ENCODE results near the gene CALHM4. TPM values are rescaled to one million over a fixed set of nuclear protein-coding genes. Genes with fewer than 3 reads are reported as not detected.

CALHM4 gene
- total RNA-seq, 4 donors from 2014 or later, result not detected

GRCh38 chr6:116518621-116519368, 34.8 kb upstream of the CALHM4 start:
- H3K27ac ChIP-seq, result no peak overlapping the region
- ATAC-seq, result no peak
- H3K9me3 ChIP-seq, result no peaks in the 10 kb centered on the region
- WGBS, 2 donors (ENCODE audit: low coverage in 1 of 2), result 84 to 92% methylated on average over 2 to 4 of the region's 4 CpGs
- H3K36me3 ChIP-seq, result peaks cover 0 to 7% of the 10 kb centered on the region in 2 donors
- H3K27me3 ChIP-seq, result no peaks in the 10 kb centered on the region
- peaks cover 0 to 4% (median 0%) of the 10 kb centered on the region in 3 donors for H3K4me1 ChIP-seq
- H3K4me3 ChIP-seq, result no peak overlapping the region
- TF ChIP-seq, protein P1, sequence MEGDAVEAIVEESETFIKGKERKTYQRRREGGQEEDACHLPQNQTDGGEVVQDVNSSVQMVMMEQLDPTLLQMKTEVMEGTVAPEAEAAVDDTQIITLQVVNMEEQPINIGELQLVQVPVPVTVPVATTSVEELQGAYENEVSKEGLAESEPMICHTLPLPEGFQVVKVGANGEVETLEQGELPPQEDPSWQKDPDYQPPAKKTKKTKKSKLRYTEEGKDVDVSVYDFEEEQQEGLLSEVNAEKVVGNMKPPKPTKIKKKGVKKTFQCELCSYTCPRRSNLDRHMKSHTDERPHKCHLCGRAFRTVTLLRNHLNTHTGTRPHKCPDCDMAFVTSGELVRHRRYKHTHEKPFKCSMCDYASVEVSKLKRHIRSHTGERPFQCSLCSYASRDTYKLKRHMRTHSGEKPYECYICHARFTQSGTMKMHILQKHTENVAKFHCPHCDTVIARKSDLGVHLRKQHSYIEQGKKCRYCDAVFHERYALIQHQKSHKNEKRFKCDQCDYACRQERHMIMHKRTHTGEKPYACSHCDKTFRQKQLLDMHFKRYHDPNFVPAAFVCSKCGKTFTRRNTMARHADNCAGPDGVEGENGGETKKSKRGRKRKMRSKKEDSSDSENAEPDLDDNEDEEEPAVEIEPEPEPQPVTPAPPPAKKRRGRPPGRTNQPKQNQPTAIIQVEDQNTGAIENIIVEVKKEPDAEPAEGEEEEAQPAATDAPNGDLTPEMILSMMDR (IDR thresholded peaks at IDR 0.05), result no peak
- TF ChIP-seq EP300 (IDR thresholded peaks at IDR 0.05) (no peak), POLR2AphosphoS5 (IDR thresholded peaks at IDR 0.05) (no peak), POLR2A (IDR thresholded peaks at IDR 0.05) (no peak)

DNA sequence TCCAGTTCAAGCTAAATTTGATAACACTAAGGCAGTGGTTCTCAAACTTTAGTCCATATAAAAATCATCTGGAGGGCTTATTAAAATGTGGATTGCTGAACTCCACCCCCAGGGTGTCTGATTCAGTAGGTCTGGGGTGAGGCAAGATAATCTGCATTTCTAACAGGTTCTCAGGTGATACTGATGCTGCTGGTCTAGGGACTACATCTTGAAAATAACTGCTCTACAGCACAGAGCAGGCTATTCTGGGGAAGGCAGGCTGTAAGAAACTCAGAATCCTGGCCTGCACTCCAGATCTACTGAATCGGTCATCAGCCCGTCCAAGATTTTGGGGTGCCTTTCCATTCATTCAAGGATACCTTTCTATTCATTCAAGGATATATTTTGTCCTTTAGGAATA, 30.7 kb upstream of the CALHM4 start:
- TF ChIP-seq POLR2A (IDR thresholded peaks at IDR 0.05) (no peak), POLR2AphosphoS5 (IDR thresholded peaks at IDR 0.05) (no peak), EP300 (IDR thresholded peaks at IDR 0.05) (no peak)
- Histone ChIP-seq H3K27me3 (no peaks in the 10 kb centered on the region), H3K9me3 (no peaks in the 10 kb centered on the region), H3K27ac (no peak overlapping the region), H3K4me3 (no peak overlapping the region), H3K4me1 (no peaks in the 10 kb centered on the region), H3K36me3 (no peaks in the 10 kb centered on the region)
- no peak for ATAC-seq
- WGBS, 2 donors (ENCODE audit: low coverage in 1 of 2), result 71 to 89% methylated on average over 2 of the region's 2 CpGs

DNA sequence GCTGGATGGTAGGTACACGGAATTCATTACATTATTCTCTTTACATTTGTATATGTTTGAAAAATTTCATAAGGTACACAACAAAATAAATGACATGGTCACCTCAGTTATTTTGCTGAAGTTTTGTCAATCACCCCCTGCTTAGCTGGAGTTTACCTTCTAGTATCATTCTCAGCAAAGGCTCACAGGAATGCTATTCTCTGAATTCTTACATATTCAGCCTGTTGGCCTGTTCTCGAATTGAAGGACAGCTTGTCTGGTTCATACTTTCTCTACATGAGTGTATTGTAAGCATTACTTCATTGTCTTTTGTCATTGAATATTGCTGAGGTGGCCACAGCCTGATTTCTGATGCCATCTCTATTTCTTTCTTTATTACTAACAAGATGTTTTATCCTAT, 29.3 kb upstream of the CALHM4 start:
- Histone ChIP-seq H3K4me1 (no peaks in the 10 kb centered on the region), H3K9me3 (no peaks in the 10 kb centered on the region), H3K27me3 (no peaks in the 10 kb centered on the region), H3K27ac (no peak overlapping the region), H3K4me3 (no peak overlapping the region), H3K36me3 (no peaks in the 10 kb centered on the region)
- ATAC-seq, result no peak
- WGBS, 2 donors (ENCODE audit: low coverage in 1 of 2), result 56 to 67% methylated on average over 2 of the region's 2 CpGs
- TF ChIP-seq POLR2A (IDR thresholded peaks at IDR 0.05) (no peak), POLR2AphosphoS5 (IDR thresholded peaks at IDR 0.05) (no peak), EP300 (IDR thresholded peaks at IDR 0.05) (no peak)
- TF ChIP-seq, protein P1 (IDR thresholded peaks at IDR 0.05), result no peak

DNA sequence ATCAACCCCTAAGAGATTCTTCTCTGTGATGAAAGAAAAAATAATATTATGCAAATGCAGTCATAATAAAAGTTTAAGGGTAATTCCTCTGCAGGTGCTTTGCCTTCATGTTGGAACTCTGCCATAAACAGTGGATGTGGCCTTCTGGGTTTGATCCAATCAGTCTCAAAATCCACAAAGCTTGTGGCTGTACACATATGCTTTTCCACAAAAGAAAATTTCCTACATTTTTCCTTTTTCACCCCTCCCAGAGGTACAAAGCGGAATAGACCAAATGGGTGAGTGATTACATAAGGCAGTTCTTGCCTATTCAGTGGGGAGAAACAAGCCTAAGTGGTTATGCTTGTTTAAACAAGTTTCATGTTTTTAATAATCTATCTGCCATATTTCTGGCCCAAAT, 25.4 kb upstream of the CALHM4 start:
- no peaks in the 10 kb centered on the region for H3K27me3 ChIP-seq
- no peaks in the 10 kb centered on the region for H3K9me3 ChIP-seq
- no peak overlapping the region for H3K27ac ChIP-seq
- TF ChIP-seq, protein P1 (IDR thresholded peaks at IDR 0.05), result no peak
- TF ChIP-seq POLR2AphosphoS5 (IDR thresholded peaks at IDR 0.05), result no peak
- TF ChIP-seq EP300 (IDR thresholded peaks at IDR 0.05), result no peak
- TF ChIP-seq POLR2A (IDR thresholded peaks at IDR 0.05), result no peak
- no peaks in the 10 kb centered on the region for H3K36me3 ChIP-seq
- 65 to 71% methylated on average over 1 of the region's 1 CpG for WGBS, 2 donors (ENCODE audit: low coverage in 1 of 2)
- ATAC-seq, result no peak
- H3K4me3 ChIP-seq, result no peak overlapping the region
- no peaks in the 10 kb centered on the region for H3K4me1 ChIP-seq

DNA sequence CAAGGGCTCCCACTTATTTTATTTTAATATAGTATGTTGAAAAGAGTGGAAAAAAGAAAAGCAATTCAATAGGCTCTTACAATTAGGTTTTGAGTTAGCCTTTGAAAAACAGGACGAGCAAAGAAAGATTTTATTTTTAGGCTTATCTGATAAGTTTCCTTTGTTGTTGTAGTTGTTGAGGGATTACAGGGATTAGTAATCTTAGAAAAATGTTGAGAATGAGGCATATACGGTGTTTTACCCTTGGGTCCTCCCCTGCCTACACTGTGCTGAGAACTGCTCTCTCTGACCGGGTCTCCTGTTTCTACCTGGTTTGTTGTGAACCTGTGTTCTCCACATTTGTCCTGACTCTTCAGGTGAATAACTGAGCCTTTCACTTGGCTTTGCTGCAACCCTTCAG, 24.8 kb upstream of the CALHM4 start:
- TF ChIP-seq, protein P1 (IDR thresholded peaks at IDR 0.05), result no peak
- H3K4me1 ChIP-seq, result no peaks in the 10 kb centered on the region
- H3K36me3 ChIP-seq, result no peaks in the 10 kb centered on the region
- H3K4me3 ChIP-seq, result no peak overlapping the region
- no peak overlapping the region for H3K27ac ChIP-seq
- no peaks in the 10 kb centered on the region for H3K27me3 ChIP-seq
- ATAC-seq, result no peak
- H3K9me3 ChIP-seq, result no peaks in the 10 kb centered on the region
- WGBS, 2 donors (ENCODE audit: low coverage in 1 of 2), result 53 to 58% methylated on average over 2 to 3 of the region's 3 CpGs

All from gastroesophageal sphincter (tissue), 4 donors.